CD14-positive monocyte (primary cell): ENCODE results near the gene HNRNPA2B1. TPM values are rescaled to one million over a fixed set of nuclear protein-coding genes. Genes with fewer than 3 reads are reported as not detected.

Source experiments
- DNase-seq, 3 donors: peaks; one replicate each; pipeline ENCODE4 v3.0.0-alpha.2; 2011 to 2022
- H2AFZ ChIP-seq: 2 replicates; pipeline ENCODE4 v1.6.0; 2012; ENCODE audit warnings: mild to moderate bottlenecking, low read depth, low read length, inconsistent platforms; ENCODE audit not compliant: insufficient read depth, poor library complexity, severe bottlenecking
- H3K27ac ChIP-seq, 2 donors: 1 replicate in 1 of 2; 2 replicates in 1 of 2; pipeline ENCODE4 v1.5.1; 2012 to 2013; ENCODE audit warnings: low read length in 2 of 2, control low read depth in 1 of 2, inconsistent platforms in 1 of 2, low read depth in 1 of 2, mild to moderate bottlenecking in 1 of 2
- H3K27me3 ChIP-seq, 2 donors: one replicate each; pipeline versions ENCODE4 v1.6.0 to v1.6.1; 2011 to 2013; ENCODE audit warnings: low read length in 2 of 2; ENCODE audit not compliant: control insufficient read depth in 2 of 2, insufficient read depth in 2 of 2
- H3K36me3 ChIP-seq, 2 donors: replicated peaks in 1 of 2; 1 replicate in 1 of 2; 2 replicates in 1 of 2; pipeline versions ENCODE4 v1.5.1 to v1.6.1; 2012 to 2013; ENCODE audit warnings: low read length in 2 of 2, control low read depth in 1 of 2, inconsistent platforms in 1 of 2, mild to moderate bottlenecking in 1 of 2; ENCODE audit not compliant: insufficient read depth in 2 of 2, control insufficient read depth in 1 of 2
- H3K4me1 ChIP-seq, 2 donors: 1 replicate in 1 of 2; 2 replicates in 1 of 2; pipeline versions ENCODE4 v1.5.1 to v1.6.1; 2012 to 2013; ENCODE audit warnings: low read length in 2 of 2, control low read depth in 1 of 2, inconsistent platforms in 1 of 2, mild to moderate bottlenecking in 1 of 2, moderate library complexity in 1 of 2; ENCODE audit not compliant: insufficient read depth in 2 of 2, control insufficient read depth in 1 of 2
- H3K4me2 ChIP-seq: replicated peaks from 2 replicates; pipeline ENCODE3; 2012; ENCODE audit warnings: low read length, moderate library complexity, mild to moderate bottlenecking; ENCODE audit not compliant: poor library complexity, severe bottlenecking; ENCODE audit errors: extremely low read depth
- H3K4me3 ChIP-seq, 3 experiments: fragments of 200-600 bp in 1 of 3; sonication (generic) in 1 of 3; replicated peaks in 1 of 3; 1 replicate in 2 of 3; 2 replicates in 1 of 3; pipeline ENCODE4 v1.5.1; 2011 to 2013; ENCODE audit warnings: low read length in 3 of 3, mild to moderate bottlenecking in 3 of 3, control low read depth in 2 of 3, low read depth in 2 of 3, inconsistent platforms in 1 of 3, moderate library complexity in 1 of 3
- H3K79me2 ChIP-seq: 2 replicates; pipeline ENCODE4 v1.6.0; 2012; ENCODE audit warnings: mild to moderate bottlenecking, control low read depth, inconsistent platforms, low read length, moderate library complexity; ENCODE audit not compliant: insufficient read depth
- H3K9ac ChIP-seq: 2 replicates; pipeline ENCODE4 v1.6.0; 2017; ENCODE audit warnings: low read length, mild to moderate bottlenecking; ENCODE audit not compliant: insufficient read depth, poor library complexity, severe bottlenecking
- H3K9me3 ChIP-seq, 2 donors: replicated peaks in 1 of 2; 1 replicate in 1 of 2; 2 replicates in 1 of 2; pipeline versions ENCODE4 v1.5.1 to v1.6.1; 2012 to 2013; ENCODE audit warnings: low read length in 2 of 2, control low read depth in 1 of 2; ENCODE audit not compliant: control insufficient read depth in 1 of 2, insufficient read depth in 1 of 2
- H4K20me1 ChIP-seq: 2 replicates; pipeline ENCODE4 v1.6.0; 2012; ENCODE audit warnings: mild to moderate bottlenecking, low read length, control low read depth, moderate library complexity; ENCODE audit not compliant: insufficient read depth
- H3K27ac Mint-ChIP-seq, 7 donors: one replicate each; pipeline ENCODE4 v1.8.0; 2020; ENCODE audit warnings: mild to moderate bottlenecking in 7 of 7, mixed read lengths in 7 of 7, moderate library complexity in 6 of 7, inconsistent platforms in 2 of 7
- H3K27me3 Mint-ChIP-seq, 3 donors: one replicate each; pipeline ENCODE4 v1.8.0; 2021 to 2022; ENCODE audit warnings: low read depth in 3 of 3, mild to moderate bottlenecking in 3 of 3, mixed read lengths in 3 of 3, moderate library complexity in 3 of 3, inconsistent platforms in 1 of 3
- H3K36me3 Mint-ChIP-seq, 2 donors: one replicate each; pipeline ENCODE4 v1.8.0; 2020; ENCODE audit warnings: mixed read lengths in 2 of 2, inconsistent platforms in 1 of 2, mild to moderate bottlenecking in 1 of 2
- H3K4me1 Mint-ChIP-seq: one replicate; pipeline ENCODE4 v1.8.0; 2020; ENCODE audit warnings: mild to moderate bottlenecking, mixed read lengths
- H3K4me3 Mint-ChIP-seq, 2 donors: one replicate each; pipeline ENCODE4 v1.8.0; 2020; ENCODE audit warnings: mild to moderate bottlenecking in 2 of 2, mixed read lengths in 2 of 2, moderate library complexity in 1 of 2
- H3K9me3 Mint-ChIP-seq, 7 donors: one replicate each; pipeline ENCODE4 v1.8.0; 2020 to 2022; ENCODE audit warnings: mixed read lengths in 7 of 7, mild to moderate bottlenecking in 6 of 7, moderate library complexity in 6 of 7, inconsistent platforms in 2 of 7
- CTCF ChIP-seq: fragments of 200-600 bp; IDR thresholded peaks from one replicate; pipeline ENCODE4 v1.8.0; 2022; ENCODE audit warnings: antibody characterized with exemption, mild to moderate bottlenecking
- WGBS: methylation state at CpG from one replicate; pipeline ENCODE4 v1.1.5; 2013; ENCODE audit warnings: missing lambda C conversion rate; ENCODE audit not compliant: insufficient coverage; 5-methylcytosine and 5-hydroxymethylcytosine counted together
- intact Hi-C, 2 donors: fragments of 100-400 bp; cut with micrococcal nuclease; formaldehyde crosslinking; loops; one replicate each; pipeline versions ENCODE4 v1.15.0 to v1.15.1; 2023
- polyA plus RNA-seq, 3 donors: library from polyadenylated mRNA; depleted of rRNA in 1 of 3; unstranded in 2 of 3; stranded (reverse) in 1 of 3; fragments of 300-500 nt in 2 of 3; fragments of >200 nt in 1 of 3; fragmentation: Illumina TruSeq in 2 of 3; gene quantifications; 1 replicate in 2 of 3; 2 replicates in 1 of 3; pipeline ENCODE4 v1.2.3, GENCODE V29; 2012 to 2021

The HNRNPA2B1 gene
- polyA plus RNA-seq, 3 donors = 249 to 391 (median 269) TPM

- DNase-seq = peak; percentile 78 to 90 (median 80)
- Mint-ChIP-seq H3K9me3 (peaks cover 0 to 5% (median 0%) of the 10 kb centered on the region in 7 donors), H3K27me3 (peaks cover 12 to 22% (median 20%) of the 10 kb centered on the region in 3 donors), H3K36me3 (peaks cover 4 to 8% of the 10 kb centered on the region in 2 donors), H3K4me1 (peaks cover 50% of the 10 kb centered on the region), H3K4me3 (peak overlapping the region; percentile 88 to 93), H3K27ac (peak overlapping the region; percentile 8 to 87 (median 74))
- Histone ChIP-seq H3K9me3 (no peaks in the 10 kb centered on the region), H3K27me3 (peaks cover 4 to 7% of the 10 kb centered on the region in 2 donors), H3K4me2 (peak overlapping the region; percentile 91), H3K79me2 (no peaks in the 10 kb centered on the region), H3K4me1 (peaks cover 40 to 58% of the 10 kb centered on the region in 2 donors), H4K20me1 (no peaks in the 10 kb centered on the region), H2AFZ (no peak overlapping the region), H3K36me3 (no peaks in the 10 kb centered on the region), H3K9ac (peak overlapping the region; percentile 6), H3K4me3 (peak overlapping the region; percentile 28 to 75 (median 65)), H3K27ac (peak overlapping the region in 1 of 2 donors; percentile 56)
- 88% methylated on average over 8 of the region's 15 CpGs for WGBS
- no peak for TF ChIP-seq CTCF
- intact Hi-C loops = loop anchor here (2.0 to 5.0 kb wide), 3 partner anchors 45 to 52 kb away; no protein-coding TSS in a partner anchor
Measured at GRCh38 chr7:26153823-26154783, 46.4 kb downstream of the HNRNPA2B1 start.

GRCh38 chr7:26153241-26153822, 47.2 kb downstream of the HNRNPA2B1 start:
- peak; percentile 15 to 57 (median 53) for DNase-seq
- H3K4me3 Mint-ChIP-seq = peak overlapping the region; percentile 88 to 93
- peak overlapping the region; percentile 90 for H2AFZ ChIP-seq

More at GRCh38 chr7:26153241-26153822, 47.2 kb downstream of the HNRNPA2B1 start:
- Histone ChIP-seq H3K9me3 (no peaks in the 10 kb centered on the region), H3K27ac (peak overlapping the region in 1 of 2 donors; percentile 56), H3K79me2 (no peaks in the 10 kb centered on the region), H3K4me3 (peak overlapping the region; percentile 28 to 75 (median 65)), H3K4me2 (peak overlapping the region; percentile 91), H3K9ac (peak overlapping the region; percentile 10), H3K27me3 (peaks cover 4 to 7% of the 10 kb centered on the region in 2 donors), H3K4me1 (peaks cover 40 to 58% of the 10 kb centered on the region in 2 donors), H4K20me1 (no peaks in the 10 kb centered on the region), H3K36me3 (no peaks in the 10 kb centered on the region)
- H3K9me3 Mint-ChIP-seq = peaks cover 0 to 5% (median 0%) of the 10 kb centered on the region in 7 donors
- intact Hi-C loops = loop anchor here (2.0 to 5.0 kb wide), 3 partner anchors 45 to 51 kb away; no protein-coding TSS in a partner anchor
- no peak for TF ChIP-seq CTCF
- H3K4me1 Mint-ChIP-seq = peaks cover 50% of the 10 kb centered on the region
- H3K27ac Mint-ChIP-seq = peak overlapping the region; percentile 63 to 85 (median 73)
- WGBS = 3% methylated on average over 18 of the region's 18 CpGs
- peaks cover 11 to 22% (median 19%) of the 10 kb centered on the region in 3 donors for H3K27me3 Mint-ChIP-seq
- H3K36me3 Mint-ChIP-seq = peaks cover 4 to 8% of the 10 kb centered on the region in 2 donors
